CD14-positive monocyte (primary cell): ENCODE results near the gene CREG2. TPM values are rescaled to one million over a fixed set of nuclear protein-coding genes. Genes with fewer than 3 reads are reported as not detected.

Experiments
- DNase-seq, 3 donors: peaks; one replicate each; pipeline ENCODE4 v3.0.0-alpha.2; 2011 to 2022
- H2AFZ ChIP-seq: 2 replicates; pipeline ENCODE4 v1.6.0; 2012; ENCODE audit warnings: mild to moderate bottlenecking, low read depth, low read length, inconsistent platforms; ENCODE audit not compliant: insufficient read depth, poor library complexity, severe bottlenecking
- H3K27ac ChIP-seq, 2 donors: 1 replicate in 1 of 2; 2 replicates in 1 of 2; pipeline ENCODE4 v1.5.1; 2012 to 2013; ENCODE audit warnings: low read length in 2 of 2, control low read depth in 1 of 2, inconsistent platforms in 1 of 2, low read depth in 1 of 2, mild to moderate bottlenecking in 1 of 2
- H3K27me3 ChIP-seq, 2 donors: one replicate each; pipeline versions ENCODE4 v1.6.0 to v1.6.1; 2011 to 2013; ENCODE audit warnings: low read length in 2 of 2; ENCODE audit not compliant: control insufficient read depth in 2 of 2, insufficient read depth in 2 of 2
- H3K36me3 ChIP-seq, 2 donors: replicated peaks in 1 of 2; 1 replicate in 1 of 2; 2 replicates in 1 of 2; pipeline versions ENCODE4 v1.5.1 to v1.6.1; 2012 to 2013; ENCODE audit warnings: low read length in 2 of 2, control low read depth in 1 of 2, inconsistent platforms in 1 of 2, mild to moderate bottlenecking in 1 of 2; ENCODE audit not compliant: insufficient read depth in 2 of 2, control insufficient read depth in 1 of 2
- H3K4me1 ChIP-seq, 2 donors: 1 replicate in 1 of 2; 2 replicates in 1 of 2; pipeline versions ENCODE4 v1.5.1 to v1.6.1; 2012 to 2013; ENCODE audit warnings: low read length in 2 of 2, control low read depth in 1 of 2, inconsistent platforms in 1 of 2, mild to moderate bottlenecking in 1 of 2, moderate library complexity in 1 of 2; ENCODE audit not compliant: insufficient read depth in 2 of 2, control insufficient read depth in 1 of 2
- H3K4me2 ChIP-seq: replicated peaks from 2 replicates; pipeline ENCODE3; 2012; ENCODE audit warnings: low read length, moderate library complexity, mild to moderate bottlenecking; ENCODE audit not compliant: poor library complexity, severe bottlenecking; ENCODE audit errors: extremely low read depth
- H3K4me3 ChIP-seq, 3 experiments: fragments of 200-600 bp in 1 of 3; sonication (generic) in 1 of 3; replicated peaks in 1 of 3; 1 replicate in 2 of 3; 2 replicates in 1 of 3; pipeline ENCODE4 v1.5.1; 2011 to 2013; ENCODE audit warnings: low read length in 3 of 3, mild to moderate bottlenecking in 3 of 3, control low read depth in 2 of 3, low read depth in 2 of 3, inconsistent platforms in 1 of 3, moderate library complexity in 1 of 3
- H3K79me2 ChIP-seq: 2 replicates; pipeline ENCODE4 v1.6.0; 2012; ENCODE audit warnings: mild to moderate bottlenecking, control low read depth, inconsistent platforms, low read length, moderate library complexity; ENCODE audit not compliant: insufficient read depth
- H3K9ac ChIP-seq: 2 replicates; pipeline ENCODE4 v1.6.0; 2017; ENCODE audit warnings: low read length, mild to moderate bottlenecking; ENCODE audit not compliant: insufficient read depth, poor library complexity, severe bottlenecking
- H3K9me3 ChIP-seq, 2 donors: replicated peaks in 1 of 2; 1 replicate in 1 of 2; 2 replicates in 1 of 2; pipeline versions ENCODE4 v1.5.1 to v1.6.1; 2012 to 2013; ENCODE audit warnings: low read length in 2 of 2, control low read depth in 1 of 2; ENCODE audit not compliant: control insufficient read depth in 1 of 2, insufficient read depth in 1 of 2
- H4K20me1 ChIP-seq: 2 replicates; pipeline ENCODE4 v1.6.0; 2012; ENCODE audit warnings: mild to moderate bottlenecking, low read length, control low read depth, moderate library complexity; ENCODE audit not compliant: insufficient read depth
- H3K27ac Mint-ChIP-seq, 7 donors: one replicate each; pipeline ENCODE4 v1.8.0; 2020; ENCODE audit warnings: mild to moderate bottlenecking in 7 of 7, mixed read lengths in 7 of 7, moderate library complexity in 6 of 7, inconsistent platforms in 2 of 7
- H3K27me3 Mint-ChIP-seq, 3 donors: one replicate each; pipeline ENCODE4 v1.8.0; 2021 to 2022; ENCODE audit warnings: low read depth in 3 of 3, mild to moderate bottlenecking in 3 of 3, mixed read lengths in 3 of 3, moderate library complexity in 3 of 3, inconsistent platforms in 1 of 3
- H3K36me3 Mint-ChIP-seq, 2 donors: one replicate each; pipeline ENCODE4 v1.8.0; 2020; ENCODE audit warnings: mixed read lengths in 2 of 2, inconsistent platforms in 1 of 2, mild to moderate bottlenecking in 1 of 2
- H3K4me1 Mint-ChIP-seq: one replicate; pipeline ENCODE4 v1.8.0; 2020; ENCODE audit warnings: mild to moderate bottlenecking, mixed read lengths
- H3K4me3 Mint-ChIP-seq, 2 donors: one replicate each; pipeline ENCODE4 v1.8.0; 2020; ENCODE audit warnings: mild to moderate bottlenecking in 2 of 2, mixed read lengths in 2 of 2, moderate library complexity in 1 of 2
- H3K9me3 Mint-ChIP-seq, 7 donors: one replicate each; pipeline ENCODE4 v1.8.0; 2020 to 2022; ENCODE audit warnings: mixed read lengths in 7 of 7, mild to moderate bottlenecking in 6 of 7, moderate library complexity in 6 of 7, inconsistent platforms in 2 of 7
- CTCF ChIP-seq: fragments of 200-600 bp; IDR thresholded peaks from one replicate; pipeline ENCODE4 v1.8.0; 2022; ENCODE audit warnings: antibody characterized with exemption, mild to moderate bottlenecking
- WGBS: methylation state at CpG from one replicate; pipeline ENCODE4 v1.1.5; 2013; ENCODE audit warnings: missing lambda C conversion rate; ENCODE audit not compliant: insufficient coverage; 5-methylcytosine and 5-hydroxymethylcytosine counted together
- intact Hi-C, 2 donors: fragments of 100-400 bp; cut with micrococcal nuclease; formaldehyde crosslinking; loops; one replicate each; pipeline versions ENCODE4 v1.15.0 to v1.15.1; 2023
- polyA plus RNA-seq, 3 donors: library from polyadenylated mRNA; depleted of rRNA in 1 of 3; unstranded in 2 of 3; stranded (reverse) in 1 of 3; fragments of 300-500 nt in 2 of 3; fragments of >200 nt in 1 of 3; fragmentation: Illumina TruSeq in 2 of 3; gene quantifications; 1 replicate in 2 of 3; 2 replicates in 1 of 3; pipeline ENCODE4 v1.2.3, GENCODE V29; 2012 to 2021

CREG2 gene
- polyA plus RNA-seq, 3 donors = not detected

GRCh38 chr2:101361121-101361520 lies 26.2 kb downstream of the CREG2 start:
- Mint-ChIP-seq H3K36me3 (no peaks in the 10 kb centered on the region), H3K4me3 (peak overlapping the region in 1 of 2 donors; percentile 67), H3K27me3 (peaks cover 0 to 5% (median 2%) of the 10 kb centered on the region in 3 donors), H3K27ac (no peak overlapping the region), H3K4me1 (peaks cover 23% of the 10 kb centered on the region), H3K9me3 (peaks cover 0 to 3% (median 0%) of the 10 kb centered on the region in 7 donors)
- intact Hi-C loops = no loop called here
- Histone ChIP-seq H2AFZ (no peak overlapping the region), H4K20me1 (no peaks in the 10 kb centered on the region), H3K27me3 (no peaks in the 10 kb centered on the region), H3K4me3 (peak overlapping the region in 1 of 3 experiments; percentile 7), H3K4me2 (peak overlapping the region; percentile 21), H3K36me3 (no peaks in the 10 kb centered on the region), H3K79me2 (no peaks in the 10 kb centered on the region), H3K9ac (no peak overlapping the region), H3K4me1 (peaks cover 12 to 16% of the 10 kb centered on the region in 2 donors), H3K27ac (no peak overlapping the region), H3K9me3 (no peaks in the 10 kb centered on the region)
- TF ChIP-seq CTCF = no peak
- DNase-seq = peak in 2 of 3 donors; percentile 43 to 58
- 59% methylated on average over 3 of the region's 4 CpGs for WGBS

- Mint-ChIP-seq H3K9me3 (peaks cover 0 to 5% (median 0%) of the 10 kb centered on the region in 7 donors), H3K27ac (no peak overlapping the region), H3K4me1 (peaks cover 19% of the 10 kb centered on the region), H3K4me3 (no peak overlapping the region), H3K27me3 (peaks cover 1 to 5% (median 2%) of the 10 kb centered on the region in 3 donors), H3K36me3 (no peaks in the 10 kb centered on the region)
- intact Hi-C loops = no loop called here
- no peaks in the 10 kb centered on the region for H3K79me2 ChIP-seq
- no peak overlapping the region for H2AFZ ChIP-seq
- no peak for DNase-seq
- H4K20me1 ChIP-seq = no peaks in the 10 kb centered on the region
- H3K36me3 ChIP-seq = no peaks in the 10 kb centered on the region
- no peak for TF ChIP-seq CTCF
- WGBS = 95% methylated on average over 2 of the region's 4 CpGs
- H3K4me1 ChIP-seq = peaks cover 12 to 16% of the 10 kb centered on the region in 2 donors
- no peak overlapping the region for H3K9ac ChIP-seq
- no peak overlapping the region for H3K27ac ChIP-seq
- no peak overlapping the region for H3K4me2 ChIP-seq
- H3K9me3 ChIP-seq = no peaks in the 10 kb centered on the region
- H3K4me3 ChIP-seq = no peak overlapping the region
- H3K27me3 ChIP-seq = no peaks in the 10 kb centered on the region
These were observed 27.1 kb downstream of the CREG2 start for GRCh38 chr2:101360232-101360631.
